ENCODE measurements around the gene CLK1. TPM values are rescaled to one million over a fixed set of nuclear protein-coding genes. Genes with fewer than 3 reads are reported as not detected.

Gene CLK1
- polyA plus RNA-seq, 1 donor from 2014 or later, result 745 TPM

DNA sequence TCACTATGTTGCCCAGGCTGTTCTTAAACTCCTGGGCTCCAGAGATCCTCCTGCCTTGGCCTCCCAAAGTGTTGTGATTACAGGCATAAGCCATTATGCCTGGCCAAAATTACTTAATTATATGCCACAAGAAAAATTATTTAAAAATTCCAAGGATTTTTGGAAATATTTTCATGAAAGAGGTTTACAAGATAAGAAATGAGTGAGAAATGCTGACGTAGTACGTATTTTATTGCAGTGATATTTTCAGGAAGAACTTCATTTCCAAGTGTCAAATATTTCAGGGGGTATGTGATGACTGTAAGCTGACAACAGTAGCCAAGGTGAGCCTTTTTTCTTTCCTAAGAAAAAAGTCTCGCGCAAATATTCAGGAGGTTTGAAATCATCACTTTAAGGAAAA, 45.5 kb upstream of the CLK1 start:
- TF ChIP-seq POLR2AphosphoS5 (IDR thresholded peaks at IDR 0.05) (no peak), SMC3 (conservative IDR thresholded peaks at IDR 0.05; ENCODE audit: poor library complexity) (no peak), TAF1 (IDR thresholded peaks at IDR 0.05; ENCODE audit: low read depth) (no peak), EZH2 (IDR thresholded peaks at IDR 0.05; ENCODE audit: borderline replicate concordance, insufficient read depth, low read length, poor library complexity, severe bottlenecking) (no peak), MXI1 (conservative IDR thresholded peaks at IDR 0.05; ENCODE audit: poor library complexity, severe bottlenecking) (no peak), EP300 (conservative IDR thresholded peaks at IDR 0.05; ENCODE audit: poor library complexity, severe bottlenecking) (no peak), REST (IDR thresholded peaks at IDR 0.05; ENCODE audit: borderline replicate concordance) (no peak), RAD21 (conservative IDR thresholded peaks at IDR 0.05) (no peak), CTCF (IDR thresholded peaks at IDR 0.05; ENCODE audit: poor library complexity, severe bottlenecking) (no peak)
- Histone ChIP-seq H3K9ac (ENCODE audit: low read length) (no peak overlapping the region), H3K9me2 (ENCODE audit: insufficient read depth, low read length) (no peaks in the 10 kb centered on the region), H3K27ac (ENCODE audit: low read length) (no peak overlapping the region), H3K27me3 (ENCODE audit: insufficient read depth, low read depth, low read length) (no peaks in the 10 kb centered on the region), H3K4me3 (ENCODE audit: low read length) (no peak overlapping the region), H3K36me3 (ENCODE audit: insufficient read depth, low read length) (no peaks in the 10 kb centered on the region), H2AFZ (ENCODE audit: low read depth, low read length) (no peak overlapping the region), H3K9me3 (ENCODE audit: low read length) (no peaks in the 10 kb centered on the region), H3K4me2 (ENCODE audit: low read length) (no peak overlapping the region), H3F3A (ENCODE audit: insufficient read depth, low read length, poor library complexity, severe bottlenecking) (no peaks in the 10 kb centered on the region), H4K20me1 (ENCODE audit: insufficient read depth) (no peaks in the 10 kb centered on the region), H3K79me2 (replicated peaks; ENCODE audit: insufficient read depth, low read length) (no peaks in the 10 kb centered on the region)

GRCh38 chr2:200905618-200906296, 41.3 kb upstream of the CLK1 start:
- H2AFZ ChIP-seq (ENCODE audit: low read depth, low read length), result no peak overlapping the region
- H3K27ac ChIP-seq (ENCODE audit: low read length), result no peak overlapping the region
- H3K4me3 ChIP-seq (ENCODE audit: low read length), result no peak overlapping the region
- H3F3A ChIP-seq (ENCODE audit: insufficient read depth, low read length, poor library complexity, severe bottlenecking), result no peaks in the 10 kb centered on the region
- no peaks in the 10 kb centered on the region for H3K79me2 ChIP-seq (replicated peaks; ENCODE audit: insufficient read depth, low read length)
- H4K20me1 ChIP-seq (ENCODE audit: insufficient read depth), result no peaks in the 10 kb centered on the region
- H3K9me2 ChIP-seq (ENCODE audit: insufficient read depth, low read length), result no peaks in the 10 kb centered on the region
- no peak overlapping the region for H3K4me2 ChIP-seq (ENCODE audit: low read length)
- H3K9me3 ChIP-seq (ENCODE audit: low read length), result no peaks in the 10 kb centered on the region
- H3K9ac ChIP-seq (ENCODE audit: low read length), result no peak overlapping the region
- H3K27me3 ChIP-seq (ENCODE audit: insufficient read depth, low read depth, low read length), result no peaks in the 10 kb centered on the region
- H3K36me3 ChIP-seq (ENCODE audit: insufficient read depth, low read length), result no peaks in the 10 kb centered on the region
- TF ChIP-seq SMC3 (conservative IDR thresholded peaks at IDR 0.05; ENCODE audit: poor library complexity) (peak; percentile 65), POLR2AphosphoS5 (IDR thresholded peaks at IDR 0.05) (no peak), RAD21 (conservative IDR thresholded peaks at IDR 0.05) (peak; percentile 59), MXI1 (conservative IDR thresholded peaks at IDR 0.05; ENCODE audit: poor library complexity, severe bottlenecking) (no peak), CTCF (IDR thresholded peaks at IDR 0.05; ENCODE audit: poor library complexity, severe bottlenecking) (peak; percentile 63), EP300 (conservative IDR thresholded peaks at IDR 0.05; ENCODE audit: poor library complexity, severe bottlenecking) (no peak), REST (IDR thresholded peaks at IDR 0.05; ENCODE audit: borderline replicate concordance) (no peak)

Measured in neural cell (in vitro differentiated cells).